ENCODE data around the gene LRRC3.
A peak's percentile ranks its signal among the peaks of the same experiment; 100 is the strongest.
"Not testable (repeated sequence)": the region's sequence is repeated elsewhere in the genome, so short reads cannot be mapped to it uniquely, and the experiment has no call there.

The LRRC3 gene

GRCh38 chr21:44478124-44478800 is 23.0 kb downstream of the LRRC3 start:
- TF ChIP-seq CTCF (IDR thresholded peaks at IDR 0.05; ENCODE audit: low read depth, low read length, missing control alignments): no peak
- Histone ChIP-seq H3K36me3 (replicated peaks) (no peaks in the 10 kb centered on the region), H3K27me3 (replicated peaks) (no peaks in the 10 kb centered on the region), H3K4me3 (ENCODE audit: low read depth, low read length) (no peak overlapping the region), H3K27ac (no peak overlapping the region)
- in situ Hi-C loops (cut with HindIII; ENCODE audit: low pct_ligation_motif_present, low sequenced_read_pairs): no loop called here
- DNase-seq: no peak

GRCh38 chr21:44478801-44479167 is 23.5 kb downstream of the LRRC3 start:
- no peak for DNase-seq
- Histone ChIP-seq H3K36me3 (replicated peaks) (no peaks in the 10 kb centered on the region), H3K27ac (no peak overlapping the region), H3K4me3 (ENCODE audit: low read depth, low read length) (no peak overlapping the region), H3K27me3 (replicated peaks) (no peaks in the 10 kb centered on the region)
- in situ Hi-C loops (cut with HindIII; ENCODE audit: low pct_ligation_motif_present, low sequenced_read_pairs): no loop called here
- no peak for TF ChIP-seq CTCF (IDR thresholded peaks at IDR 0.05; ENCODE audit: low read depth, low read length, missing control alignments)

- H3K27me3 ChIP-seq (replicated peaks); H3K27ac ChIP-seq; in situ Hi-C loops (cut with HindIII; ENCODE audit: low pct_ligation_motif_present, low sequenced_read_pairs); H3K4me3 ChIP-seq (ENCODE audit: low read depth, low read length); H3K36me3 ChIP-seq (replicated peaks): not testable (repeated sequence)
- DNase-seq: peak; percentile 20
- peak; percentile 65 for TF ChIP-seq CTCF (IDR thresholded peaks at IDR 0.05; ENCODE audit: low read depth, low read length, missing control alignments)
These were observed 24.4 kb downstream of the LRRC3 start for GRCh38 chr21:44479556-44480199.

- H3K27me3 ChIP-seq (replicated peaks): no peaks in the 10 kb centered on the region
- H3K27ac ChIP-seq: no peak overlapping the region
- in situ Hi-C loops (cut with HindIII; ENCODE audit: low pct_ligation_motif_present, low sequenced_read_pairs): no loop called here
- TF ChIP-seq CTCF (IDR thresholded peaks at IDR 0.05; ENCODE audit: low read depth, low read length, missing control alignments): no peak
- no peak overlapping the region for H3K4me3 ChIP-seq (ENCODE audit: low read depth, low read length)
- DNase-seq: no peak
- H3K36me3 ChIP-seq (replicated peaks): no peaks in the 10 kb centered on the region
These were observed 25.1 kb downstream of the LRRC3 start for GRCh38 chr21:44480200-44481053.

GRCh38 chr21:44482581-44483287 is 27.4 kb downstream of the LRRC3 start:
- H3K27me3 ChIP-seq (replicated peaks): no peaks in the 10 kb centered on the region
- no peak for DNase-seq
- no peak overlapping the region for H3K4me3 ChIP-seq (ENCODE audit: low read depth, low read length)
- no peak overlapping the region for H3K27ac ChIP-seq
- H3K36me3 ChIP-seq (replicated peaks): no peaks in the 10 kb centered on the region
- in situ Hi-C loops (cut with HindIII; ENCODE audit: low pct_ligation_motif_present, low sequenced_read_pairs): no loop called here
- TF ChIP-seq CTCF (IDR thresholded peaks at IDR 0.05; ENCODE audit: low read depth, low read length, missing control alignments): no peak
